ENCODE results near the gene HOXB5.

The HOXB5 gene

DNA sequence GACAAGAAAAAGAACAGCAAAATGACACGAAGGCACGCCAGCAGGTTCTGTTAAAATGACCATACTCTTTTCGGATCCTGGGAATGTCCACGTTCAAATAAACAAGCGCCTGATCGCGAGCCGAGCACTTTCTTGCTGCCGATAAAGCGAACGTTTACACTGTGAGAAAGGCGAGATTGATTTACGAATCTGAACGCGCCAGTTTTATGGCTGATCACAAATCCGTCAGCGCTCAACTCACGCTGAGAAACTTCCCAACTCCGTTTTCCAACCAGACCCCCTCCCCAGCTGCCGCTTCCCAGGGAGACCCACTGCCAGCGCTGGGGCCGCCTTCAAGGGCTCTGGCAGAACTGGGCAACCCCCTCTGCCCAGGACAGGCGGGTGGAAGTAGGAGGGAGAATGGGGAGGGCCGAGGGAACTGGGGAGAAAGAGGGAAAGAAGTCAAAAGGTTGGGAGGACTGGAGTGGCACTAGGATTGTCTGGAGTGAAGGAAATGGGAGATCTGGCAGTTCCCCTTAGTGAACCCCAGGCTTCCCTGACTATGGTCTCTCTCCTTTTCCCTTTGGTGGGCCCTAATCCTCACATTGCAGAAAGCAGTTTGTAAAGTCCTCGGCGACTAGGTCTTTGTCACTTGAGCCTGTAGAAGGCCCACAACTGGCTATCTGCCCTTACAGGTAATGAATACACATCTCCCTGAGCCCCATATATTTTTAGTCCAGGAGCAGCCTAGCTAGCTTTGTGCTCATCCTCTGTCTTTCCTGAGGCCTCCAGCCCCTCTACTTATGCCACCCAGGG lies 22.4 kb downstream of the HOXB5 start:
- no peak for DNase-seq

DNA sequence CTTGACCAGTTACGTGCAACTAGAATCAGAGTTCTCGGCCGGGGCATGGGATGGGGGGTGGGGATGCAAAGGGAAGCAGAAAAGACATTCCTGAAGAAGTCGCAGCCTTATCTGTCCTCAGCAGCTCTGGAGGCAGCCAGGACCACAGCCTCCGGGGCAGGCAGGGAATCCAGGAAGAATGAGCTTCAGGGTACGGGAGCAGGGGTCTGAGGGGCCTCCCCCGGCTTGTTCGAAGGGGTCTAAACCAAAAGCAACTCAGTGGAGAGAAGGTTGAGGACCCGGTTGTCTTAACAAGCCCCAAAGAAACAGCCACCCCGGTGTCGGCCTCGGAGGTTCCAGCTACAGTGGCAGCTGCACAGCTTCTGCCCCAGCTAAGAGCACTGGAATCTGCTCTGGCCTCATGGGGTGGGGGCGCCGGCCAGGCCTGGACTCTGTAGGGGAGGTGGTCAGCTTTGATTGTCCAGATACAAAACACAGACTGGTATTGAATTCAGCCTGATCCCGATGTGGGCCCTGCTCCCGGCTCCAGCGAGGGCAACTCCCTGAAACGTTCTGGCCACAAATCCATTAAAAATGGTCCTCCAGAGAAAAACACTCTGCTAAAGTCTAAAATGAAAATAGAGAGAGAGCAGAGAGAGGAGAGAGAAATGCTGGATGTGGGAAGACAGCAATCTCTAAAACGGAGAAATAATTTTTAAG lies 23.1 kb downstream of the HOXB5 start:
- no peak for DNase-seq

DNA sequence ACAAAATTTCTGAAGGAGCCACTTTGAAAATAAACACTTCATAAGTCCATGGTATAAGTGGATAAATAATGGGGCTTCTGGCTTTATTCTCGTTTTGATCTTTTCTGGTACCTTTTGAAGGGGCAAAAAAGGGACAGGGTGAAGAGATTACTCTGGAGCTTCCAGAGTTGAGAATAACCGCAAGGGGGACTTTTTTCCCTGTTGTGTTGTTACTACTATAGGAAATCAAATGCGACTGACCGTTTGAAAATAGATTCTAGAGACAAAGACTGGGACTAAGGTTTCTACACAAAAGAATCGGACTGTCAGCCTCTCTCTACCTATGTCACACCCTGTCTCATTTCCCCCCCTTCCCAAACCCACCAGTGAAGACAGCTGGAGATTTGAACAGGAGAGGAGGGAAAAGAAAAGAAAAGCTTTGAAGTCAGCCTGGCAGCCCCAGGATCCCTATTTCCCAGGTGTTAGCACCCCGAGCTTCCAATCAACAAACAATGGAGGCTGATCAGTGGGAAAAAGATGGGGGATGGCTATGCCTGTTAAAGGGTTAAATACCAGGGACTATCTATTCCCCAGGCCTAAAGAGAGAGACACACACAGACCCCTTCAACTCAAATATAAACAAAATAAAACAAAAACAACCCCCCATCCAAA lies 23.8 kb downstream of the HOXB5 start:
- DNase-seq, result no peak

DNA sequence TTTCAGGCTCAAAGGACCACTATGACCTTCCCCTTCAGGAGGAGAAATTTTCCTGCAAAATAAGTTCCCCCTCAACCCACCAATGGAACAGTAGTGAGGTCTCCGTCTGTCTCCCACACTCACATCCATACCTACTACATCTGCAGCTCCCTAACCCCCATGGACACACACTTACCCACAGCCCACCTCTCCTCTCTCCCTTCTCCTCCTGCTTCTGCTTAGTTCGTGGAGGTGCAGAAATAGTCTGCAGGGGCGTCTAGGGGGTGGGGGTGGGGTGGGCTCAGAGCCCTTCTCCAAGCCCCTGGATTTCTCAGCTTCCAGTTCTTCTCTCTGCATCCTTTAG lies 24.4 kb downstream of the HOXB5 start:
- no peak for DNase-seq

DNA sequence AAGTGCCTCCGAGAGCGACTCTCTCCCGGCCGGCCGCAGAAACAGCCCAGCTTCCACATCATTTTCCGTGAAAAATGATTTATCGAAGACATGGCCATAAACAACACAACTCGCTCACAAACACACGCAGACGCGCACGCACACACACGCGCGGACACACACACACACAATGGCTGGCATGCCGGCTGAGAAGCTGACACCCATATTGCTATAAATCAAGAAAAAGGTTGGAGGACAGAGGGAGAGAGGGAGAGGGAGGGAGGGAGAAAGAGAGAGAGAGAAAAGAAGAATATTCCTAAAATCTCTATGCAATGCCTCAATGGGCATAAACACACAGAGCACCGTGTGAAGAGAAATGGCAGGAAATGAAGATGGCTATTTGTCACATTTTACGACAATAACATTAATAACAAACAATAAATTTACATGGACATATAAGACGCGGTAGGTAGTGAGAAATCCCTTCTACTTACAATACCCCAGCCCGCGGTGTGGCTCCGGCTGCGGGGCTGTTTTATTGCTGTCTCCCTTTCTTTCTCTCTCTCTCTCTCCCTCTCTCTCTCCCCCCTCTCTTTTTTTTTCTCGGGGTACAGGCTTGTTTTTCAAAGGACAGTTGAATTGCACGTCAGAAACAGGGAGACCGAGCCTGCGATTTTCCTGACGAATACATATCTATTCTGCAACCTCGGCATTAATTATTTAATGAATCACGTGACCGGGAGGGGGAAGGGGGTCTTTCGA lies 24.9 kb downstream of the HOXB5 start:
- DNase-seq, result no peak

DNA sequence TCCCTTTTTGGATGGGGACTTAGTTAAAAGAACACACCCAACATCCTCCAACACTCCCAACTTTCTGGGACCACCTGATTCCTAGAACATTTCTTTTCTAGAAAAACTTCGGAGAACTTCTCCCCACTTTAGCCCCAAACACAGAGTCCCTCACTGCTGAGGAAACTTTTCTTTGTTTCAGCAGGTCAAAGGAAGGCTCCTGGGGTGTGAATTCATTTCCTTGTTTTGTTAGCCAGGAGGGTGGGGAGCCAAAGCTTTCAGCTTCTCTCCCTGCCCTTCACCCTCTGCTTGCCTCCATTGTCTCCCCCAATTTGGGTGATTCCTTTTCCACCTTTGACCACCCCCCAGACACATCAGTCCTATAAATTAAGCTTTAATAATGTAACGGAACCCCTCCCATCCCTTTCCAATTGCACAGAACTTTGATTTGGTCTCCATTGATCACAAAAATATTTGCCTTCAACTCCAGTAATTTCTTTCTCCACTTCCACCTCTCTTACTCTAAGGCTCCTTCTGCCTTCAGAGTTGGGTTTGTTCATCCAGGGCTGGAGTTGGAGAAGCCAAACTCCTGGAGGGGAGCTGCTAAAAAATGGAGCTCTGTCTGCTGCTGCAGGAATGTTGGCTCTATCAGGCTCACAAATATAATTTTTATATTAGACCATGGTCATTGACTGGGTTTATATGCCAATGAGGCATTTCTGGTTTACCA lies 25.8 kb downstream of the HOXB5 start:
- DNase-seq, result no peak

DNA sequence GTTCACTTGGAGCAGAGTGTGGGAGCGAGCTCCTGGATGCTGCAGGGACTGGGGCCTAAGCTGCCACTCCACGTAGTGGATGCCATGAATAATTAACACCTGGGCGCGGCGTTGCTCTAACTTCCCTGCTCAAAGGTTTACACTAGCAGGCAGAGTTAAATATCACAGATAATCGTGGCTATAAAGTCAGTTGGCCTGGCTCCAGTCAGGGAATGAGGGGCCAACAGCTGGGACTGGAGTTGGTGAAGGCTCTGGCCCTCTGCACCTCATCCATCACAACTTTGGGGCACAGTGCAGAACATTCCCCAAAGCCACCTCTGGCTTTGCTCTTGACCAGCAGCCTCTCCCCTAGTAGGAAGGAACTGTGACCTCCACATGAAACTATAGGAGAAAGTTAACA lies 26.4 kb downstream of the HOXB5 start:
- DNase-seq, result no peak

DNA sequence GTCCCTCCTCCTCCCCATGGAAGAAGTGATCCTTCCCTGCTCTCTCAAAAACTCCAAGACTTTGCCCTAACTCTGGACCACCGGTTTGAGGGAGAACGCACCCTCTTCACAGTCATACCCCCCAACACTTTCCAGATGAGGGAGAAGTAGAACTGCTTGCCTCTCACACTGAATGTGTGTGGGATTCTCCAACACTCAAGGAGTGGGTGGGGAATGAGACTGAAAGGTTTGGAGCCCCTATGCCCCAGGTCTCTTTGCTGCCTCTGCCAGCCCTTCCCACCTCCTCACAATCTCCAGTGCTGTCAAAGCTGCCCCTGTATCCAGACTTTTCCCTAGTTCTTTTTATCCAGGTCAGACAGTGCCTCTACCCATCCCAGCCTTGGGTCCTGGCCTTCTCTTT lies 26.9 kb downstream of the HOXB5 start:
- no peak for DNase-seq

DNA sequence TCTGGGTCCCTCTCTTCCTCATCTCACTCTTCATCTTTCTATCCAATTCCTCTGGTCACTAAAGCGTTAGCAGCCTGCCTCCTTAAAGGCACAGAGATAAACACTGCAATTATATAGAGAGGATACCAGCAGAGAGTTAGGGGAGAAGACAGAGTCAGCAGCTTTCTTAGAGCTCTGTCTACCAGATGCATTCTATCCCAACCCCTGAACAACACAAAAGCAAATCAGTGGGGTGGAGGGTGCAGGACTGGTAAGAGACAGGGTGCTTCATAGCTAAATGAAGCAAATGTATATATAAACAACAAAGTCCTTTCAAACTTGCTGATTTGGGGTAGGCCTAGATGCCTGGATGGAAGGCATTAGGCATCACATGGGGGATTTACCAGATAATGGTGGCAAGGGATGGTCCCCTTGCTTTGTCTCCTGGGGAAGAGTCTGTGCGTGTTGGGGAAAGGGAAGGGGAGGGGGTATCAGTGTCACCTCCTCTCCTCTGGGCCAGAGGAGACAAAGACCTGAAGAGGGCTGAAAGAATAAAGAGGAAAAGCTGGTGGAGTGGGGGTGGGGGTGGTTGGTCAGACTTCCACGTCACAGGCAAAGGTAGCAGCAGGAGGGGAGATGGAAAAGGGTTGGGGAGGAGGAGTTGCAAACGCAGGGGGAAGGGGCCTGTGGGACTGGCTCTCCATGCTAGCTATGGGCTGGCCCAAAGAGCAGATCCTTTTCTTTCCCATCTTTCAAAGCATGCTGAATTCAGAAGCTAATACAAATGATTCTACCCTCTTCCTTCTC lies 27.5 kb downstream of the HOXB5 start:
- no peak for DNase-seq

DNA sequence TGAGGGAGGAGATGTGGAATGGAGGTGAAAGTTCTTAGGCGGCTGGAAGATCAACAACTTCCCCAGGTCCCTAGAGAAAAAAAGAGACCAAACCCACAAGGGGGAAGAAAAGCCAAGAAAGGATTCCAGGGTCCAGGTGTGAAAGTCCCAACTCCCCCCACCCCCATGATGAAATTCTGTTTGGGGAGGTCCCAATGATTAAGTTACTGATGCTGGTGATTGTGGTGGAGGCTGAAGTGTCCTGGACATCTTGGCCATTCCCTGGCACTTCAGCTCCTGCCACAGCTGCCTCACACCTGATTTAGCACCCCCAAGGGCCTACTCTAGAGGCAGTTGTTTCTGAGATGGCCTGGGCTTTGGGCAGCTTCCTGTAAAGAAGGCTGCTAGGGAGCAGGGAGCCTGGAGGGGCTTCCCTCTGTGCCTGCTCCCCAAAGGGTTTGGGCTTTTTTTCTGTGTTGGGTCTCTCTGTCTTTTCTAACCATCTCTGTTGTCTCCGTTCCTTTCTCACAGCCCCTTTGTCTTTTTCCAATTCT lies 28.5 kb downstream of the HOXB5 start:
- no peak for DNase-seq

DNA sequence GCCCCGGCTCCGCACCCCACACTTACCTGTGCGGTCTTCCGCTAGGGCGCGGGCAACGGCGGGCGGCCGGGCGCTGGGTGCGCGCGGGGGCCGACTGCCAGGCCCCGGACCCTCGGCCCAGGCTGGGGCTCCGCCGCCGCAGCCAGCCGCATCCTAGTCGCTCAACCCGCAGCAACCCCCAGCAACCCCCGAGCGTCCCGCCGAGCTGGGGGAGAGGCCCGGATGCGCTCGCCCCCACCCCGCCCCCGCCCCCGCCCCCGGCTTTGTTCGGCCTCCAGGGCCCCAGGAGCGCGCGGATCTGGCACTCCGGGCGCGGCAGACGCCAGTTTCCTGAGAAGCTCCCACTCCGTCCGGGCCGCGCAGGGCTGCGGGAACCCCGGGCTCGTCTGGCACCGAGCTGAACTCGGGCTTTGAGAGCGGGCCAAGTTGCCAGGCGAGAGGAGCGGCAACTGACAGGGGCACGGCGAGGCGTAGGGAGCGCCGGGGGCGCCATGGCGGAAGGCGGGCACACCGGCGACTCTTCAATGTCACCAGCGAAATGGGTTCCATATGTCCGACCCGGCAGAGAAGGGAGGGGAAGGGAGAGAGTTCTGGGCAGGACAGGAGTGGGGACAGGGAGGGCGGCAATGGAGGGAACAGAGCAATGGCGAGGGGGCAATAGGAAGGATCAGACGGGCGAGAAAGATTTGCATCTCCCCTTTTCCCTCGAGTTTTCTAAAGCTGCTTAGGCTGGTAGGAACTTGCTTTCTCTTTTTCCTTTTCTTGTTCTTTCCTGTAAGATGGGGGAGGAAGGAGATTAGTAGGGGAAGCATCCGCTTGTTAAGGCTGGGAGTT lies 29.2 kb downstream of the HOXB5 start:
- DNase-seq, result no peak

DNA sequence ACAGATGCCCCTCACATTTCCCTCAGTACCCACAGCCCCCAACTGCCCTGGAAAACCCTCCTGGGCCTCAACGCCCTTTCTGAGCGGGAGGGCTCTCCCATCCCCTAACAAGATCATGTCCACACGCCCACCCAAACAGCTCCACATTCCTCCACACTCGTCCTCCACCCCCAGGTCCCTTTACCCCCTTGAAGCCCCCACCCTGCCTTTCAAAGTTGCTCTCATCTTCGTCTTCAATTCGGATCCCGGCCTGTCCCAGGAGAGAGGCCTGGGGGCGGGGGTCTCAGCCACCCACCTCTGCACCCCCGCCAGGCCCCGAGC lies 29.8 kb downstream of the HOXB5 start:
- DNase-seq, result no peak

DNA sequence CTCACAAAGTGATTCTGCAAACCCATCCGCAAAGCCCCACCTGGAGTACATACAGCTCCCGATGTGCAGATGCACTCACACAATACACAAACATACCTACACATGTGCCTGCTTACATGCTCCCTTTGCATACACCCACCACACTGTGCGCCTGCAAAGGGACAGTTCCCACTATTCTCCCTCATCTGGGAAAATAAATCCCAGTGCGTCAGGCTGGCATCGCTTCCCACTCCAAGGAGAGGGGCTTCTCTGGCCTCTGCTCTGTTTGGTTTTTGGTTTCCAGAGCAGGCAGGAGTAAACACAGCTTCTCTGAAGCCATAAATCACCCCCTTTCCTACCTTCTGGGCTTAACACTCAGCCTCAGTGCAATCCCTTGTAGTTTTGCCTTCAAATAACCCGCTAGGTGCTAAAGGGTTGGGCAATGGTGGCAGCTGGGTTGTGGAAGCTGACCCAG lies 30.2 kb downstream of the HOXB5 start:
- no peak for DNase-seq

DNA sequence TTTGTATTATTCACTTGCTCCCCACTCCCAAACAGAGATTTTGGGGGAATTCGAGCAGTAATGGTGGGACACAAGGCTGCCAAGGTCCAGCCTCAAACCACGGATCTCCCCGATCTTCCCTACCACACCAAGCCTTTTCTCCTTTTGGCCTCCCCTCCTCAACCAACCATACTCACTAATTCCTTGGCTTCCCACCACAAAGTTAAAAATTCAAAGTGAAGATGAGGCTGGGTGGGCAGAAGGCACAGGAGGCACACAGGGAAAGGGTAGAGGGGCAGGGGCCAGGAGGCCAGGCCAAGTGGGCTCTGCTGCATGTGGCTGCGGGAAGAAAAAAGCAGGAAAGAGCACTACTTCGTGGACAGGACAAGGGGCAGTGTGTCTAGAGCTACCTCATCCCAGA lies 30.6 kb downstream of the HOXB5 start:
- no peak for DNase-seq

DNA sequence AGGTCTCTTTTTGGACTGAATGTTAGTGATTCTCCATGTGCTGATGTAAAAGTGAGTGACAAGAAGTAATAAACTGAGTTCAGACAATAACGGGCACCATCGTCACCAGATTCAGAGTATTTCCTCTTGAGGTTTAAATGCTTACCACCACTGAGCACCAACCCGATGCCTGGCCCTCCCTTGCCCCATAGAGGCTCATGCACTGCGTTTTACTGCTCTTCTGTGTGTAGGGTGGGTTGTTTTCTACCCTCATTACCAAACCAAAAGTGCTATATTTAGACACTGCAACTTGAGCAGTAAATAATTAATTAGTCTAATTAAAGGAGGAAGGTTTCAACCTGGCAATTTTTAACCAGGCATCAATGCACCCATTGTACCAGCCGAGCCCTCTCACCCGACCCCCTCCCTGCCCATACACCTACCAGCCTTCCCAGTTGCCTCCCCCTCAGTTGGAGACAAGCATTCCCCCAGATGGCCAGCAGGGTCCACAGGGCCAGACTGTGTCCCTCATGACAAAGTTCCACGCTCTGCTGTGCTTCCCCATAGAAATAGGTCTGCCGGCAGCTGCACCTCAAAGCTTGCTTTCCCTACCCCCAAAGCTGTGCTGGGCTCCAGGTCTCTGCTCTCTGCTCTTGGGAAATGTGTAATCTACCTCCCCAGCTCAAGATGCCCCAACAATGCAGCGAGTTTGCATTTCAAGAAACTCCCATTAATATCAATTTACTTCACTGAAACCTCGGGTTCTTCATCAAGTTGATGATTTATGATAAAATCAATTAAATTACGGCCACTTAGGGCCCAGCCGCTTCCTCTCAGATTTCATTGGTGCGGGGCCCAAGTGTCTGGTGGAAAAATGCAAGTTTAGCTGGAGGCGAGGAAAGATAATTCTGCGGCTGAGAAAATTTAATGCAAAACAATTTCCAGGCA lies 31.4 kb downstream of the HOXB5 start:
- DNase-seq, result no peak

DNA sequence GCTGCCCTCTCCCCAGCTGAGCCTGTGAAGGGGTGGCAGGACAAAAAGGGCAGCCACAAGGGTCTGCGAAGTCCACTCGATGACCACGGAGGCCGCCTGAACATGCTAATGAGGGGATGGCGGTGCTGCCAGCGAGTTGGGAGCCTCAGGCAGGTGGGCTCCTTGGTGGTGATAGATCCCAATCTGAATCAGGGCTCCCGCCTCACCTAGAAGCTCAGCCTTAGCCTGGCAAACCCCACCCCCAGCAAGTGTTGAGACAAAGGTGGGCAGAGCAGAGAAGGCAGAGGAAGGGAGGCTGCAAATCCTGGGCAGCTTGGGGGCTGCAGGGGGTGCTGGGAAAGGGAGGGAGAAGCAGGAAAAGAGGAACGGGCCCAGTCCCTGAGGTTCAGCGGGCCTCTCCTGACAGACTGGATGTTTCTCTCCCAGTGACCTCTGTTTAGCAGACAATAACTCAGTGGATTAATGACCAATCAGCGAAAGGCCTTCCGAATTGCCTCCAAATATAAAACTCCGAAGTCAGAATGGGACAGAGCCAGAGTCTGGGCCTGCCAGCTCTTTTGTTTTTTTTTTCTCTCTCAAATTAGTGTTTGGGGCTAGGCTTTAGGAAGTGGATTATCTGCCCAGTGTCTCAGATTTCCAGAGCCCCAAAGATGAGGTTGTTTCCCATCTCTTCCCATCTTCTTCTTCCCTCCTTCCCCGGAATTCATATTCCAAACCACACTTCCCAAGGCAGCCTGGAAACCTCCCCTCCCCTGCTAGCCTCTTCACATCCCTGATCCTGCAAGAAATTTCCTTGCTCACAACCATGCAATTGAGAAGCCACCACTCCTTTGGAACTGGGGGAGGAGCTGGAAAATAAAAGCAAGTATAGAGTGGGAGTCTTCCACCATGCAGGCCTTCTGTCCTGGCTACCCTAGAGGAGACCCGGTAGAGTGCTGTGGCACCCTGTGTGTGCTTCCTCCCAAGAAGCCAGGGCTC lies 33.5 kb downstream of the HOXB5 start:
- no peak for DNase-seq

DNA sequence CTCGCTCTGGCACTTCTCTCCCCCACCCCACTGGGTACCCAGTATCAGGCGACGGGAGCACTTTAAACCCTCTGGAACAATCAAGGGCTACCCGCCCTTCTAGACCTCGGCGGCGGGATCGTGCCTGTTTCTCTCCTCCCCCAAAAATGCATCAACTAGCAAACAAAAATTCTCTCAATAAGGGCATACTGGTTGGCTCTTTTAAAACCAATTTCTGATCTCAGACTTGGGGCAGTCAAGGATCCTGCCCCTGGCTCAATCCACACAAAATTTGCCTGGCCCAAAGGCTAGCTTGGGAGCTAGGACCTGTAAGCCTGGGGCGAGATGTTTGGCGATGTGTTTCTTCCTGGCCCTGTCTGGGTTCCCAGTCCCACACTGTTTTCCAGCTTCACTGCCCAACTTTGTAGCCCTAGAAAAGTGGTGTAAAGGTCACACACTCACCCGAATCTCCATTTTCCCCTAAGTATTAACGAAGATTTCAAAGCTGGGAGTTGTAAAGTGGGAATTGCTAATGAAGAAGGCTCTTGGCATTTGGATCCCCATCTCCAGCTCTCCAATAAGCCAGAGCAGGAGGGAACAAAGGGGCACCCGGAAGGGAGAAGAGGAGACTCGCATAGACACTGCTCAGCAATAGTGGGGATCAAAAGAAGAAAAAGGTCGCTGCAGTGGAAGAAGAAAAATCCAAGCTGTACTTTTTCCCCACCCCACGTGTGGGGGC lies 34.3 kb downstream of the HOXB5 start:
- DNase-seq, result no peak

DNA sequence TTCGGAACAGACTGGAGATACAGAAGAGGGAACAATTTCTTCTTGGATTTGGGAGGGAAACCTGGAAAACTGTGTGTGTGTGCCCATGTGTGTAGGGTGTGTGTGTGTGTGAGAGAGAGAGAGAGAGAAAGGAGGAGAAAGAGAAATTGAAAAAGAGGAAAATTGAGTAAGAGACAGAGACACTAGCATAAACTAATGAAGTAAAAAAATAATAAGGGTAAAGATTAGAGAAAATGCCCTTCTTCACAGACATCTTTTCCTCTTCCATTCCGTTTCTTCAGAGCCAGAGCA lies 34.8 kb downstream of the HOXB5 start:
- no peak for DNase-seq
